C4-2B (cell line): ENCODE results near the gene GMPS.
A peak's percentile ranks its signal among the peaks of the same experiment; 100 is the strongest.

Source experiments
- ZFX ChIP-seq: fragments of 450-650 bp; IDR thresholded peaks from 2 replicates; pipeline ENCODE4 v1.6.1; 2017
- TF ChIP-seq, protein P1 (sequence below): fragments of 450-650 bp; conservative IDR thresholded peaks from 2 replicates; pipeline ENCODE4 v1.5.1; 2017; ENCODE audit warnings: mild to moderate bottlenecking

GRCh38 chr3:155983834-155984474 lies 113.5 kb downstream of the GMPS start:
- TF ChIP-seq, protein P1, sequence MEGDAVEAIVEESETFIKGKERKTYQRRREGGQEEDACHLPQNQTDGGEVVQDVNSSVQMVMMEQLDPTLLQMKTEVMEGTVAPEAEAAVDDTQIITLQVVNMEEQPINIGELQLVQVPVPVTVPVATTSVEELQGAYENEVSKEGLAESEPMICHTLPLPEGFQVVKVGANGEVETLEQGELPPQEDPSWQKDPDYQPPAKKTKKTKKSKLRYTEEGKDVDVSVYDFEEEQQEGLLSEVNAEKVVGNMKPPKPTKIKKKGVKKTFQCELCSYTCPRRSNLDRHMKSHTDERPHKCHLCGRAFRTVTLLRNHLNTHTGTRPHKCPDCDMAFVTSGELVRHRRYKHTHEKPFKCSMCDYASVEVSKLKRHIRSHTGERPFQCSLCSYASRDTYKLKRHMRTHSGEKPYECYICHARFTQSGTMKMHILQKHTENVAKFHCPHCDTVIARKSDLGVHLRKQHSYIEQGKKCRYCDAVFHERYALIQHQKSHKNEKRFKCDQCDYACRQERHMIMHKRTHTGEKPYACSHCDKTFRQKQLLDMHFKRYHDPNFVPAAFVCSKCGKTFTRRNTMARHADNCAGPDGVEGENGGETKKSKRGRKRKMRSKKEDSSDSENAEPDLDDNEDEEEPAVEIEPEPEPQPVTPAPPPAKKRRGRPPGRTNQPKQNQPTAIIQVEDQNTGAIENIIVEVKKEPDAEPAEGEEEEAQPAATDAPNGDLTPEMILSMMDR = peak; percentile 23
- no peak for TF ChIP-seq ZFX
